Measurements from ENCODE around the gene HGS.

The HGS gene

DNA sequence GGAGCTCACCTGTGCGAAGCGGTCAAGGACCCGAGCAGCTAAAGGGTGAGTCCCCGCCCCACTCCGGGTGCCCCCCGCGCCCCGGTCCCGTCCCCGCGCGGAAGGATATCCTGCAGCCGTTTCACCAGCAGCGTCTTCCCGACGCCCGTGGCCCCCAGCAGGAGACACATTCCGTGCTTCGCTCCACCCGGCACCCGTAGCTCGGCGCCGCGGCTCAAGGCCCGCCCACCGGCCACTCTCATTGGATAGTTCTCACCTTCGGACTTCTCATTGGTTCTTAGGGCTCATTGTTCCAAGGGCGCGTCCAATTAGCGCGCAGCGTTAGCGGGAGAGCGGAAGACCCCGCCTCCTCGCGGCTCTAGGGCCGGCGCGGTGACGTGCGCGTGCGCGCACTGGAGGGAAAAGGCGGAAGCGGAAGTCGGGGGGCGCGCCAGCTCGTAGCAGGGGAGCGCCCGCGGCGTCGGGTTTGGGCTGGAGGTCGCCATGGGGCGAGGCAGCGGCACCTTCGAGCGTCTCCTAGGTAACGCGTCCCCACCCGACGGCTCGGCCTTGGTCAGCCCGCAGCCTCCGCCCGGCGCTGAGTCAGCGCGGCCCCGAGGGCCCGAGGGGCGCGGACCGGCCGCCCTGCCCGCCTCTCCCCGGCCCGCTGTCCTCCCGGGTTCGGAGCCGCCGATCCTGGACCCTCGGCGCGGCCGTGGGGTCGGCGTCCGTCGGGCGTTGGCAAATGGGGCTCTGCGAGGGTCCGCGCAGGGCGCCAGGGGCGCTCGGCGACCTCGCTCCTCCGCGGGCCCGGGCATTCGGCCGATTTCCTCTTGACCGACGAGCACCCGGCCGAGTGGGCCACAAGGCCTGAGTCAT is at the start of gene HGS, which contains the start of gene ARL16:
Gene HGS, plus strand, starts transcription at position 428 of the 858 bp plus-strand sequence. Its CDS starts 56 bp downstream, at position 484.
Gene ARL16, minus strand, starts transcription at position 214 of the 858 bp plus-strand sequence. Its CDS starts 44 bp downstream, at position 170.
- DNase-seq = peak; percentile 96 to 97

- DNase-seq = no peak
These were observed 48.4 kb upstream of the HGS start for GRCh38 chr17:81635431-81635830.

DNA sequence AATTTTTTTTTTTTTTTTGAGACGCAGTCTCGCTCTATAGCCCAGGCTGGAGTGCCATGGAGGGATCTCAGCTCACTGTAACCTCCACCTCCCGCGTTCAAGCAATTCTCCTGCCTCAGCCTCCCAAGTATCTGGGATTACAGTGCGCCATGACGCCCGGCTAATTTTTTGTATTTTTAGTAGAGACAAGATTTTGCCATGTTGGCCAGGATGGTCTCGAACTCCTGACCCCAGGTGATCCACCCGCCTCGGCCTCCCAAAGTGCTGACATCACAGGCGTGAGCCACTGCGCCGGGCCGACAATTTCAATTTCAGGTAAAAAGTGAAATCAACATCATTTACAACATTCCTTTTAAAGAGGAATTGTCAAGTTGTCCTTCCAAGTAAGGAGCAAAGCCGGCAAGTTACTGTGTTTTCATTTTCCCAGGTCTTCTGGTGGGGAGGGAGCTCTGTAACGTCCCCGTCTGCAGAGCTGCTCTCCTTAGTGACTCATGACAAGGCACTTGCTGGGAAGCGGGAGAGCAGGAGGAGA is 47.8 kb upstream of the HGS start:
- no peak for DNase-seq

DNA sequence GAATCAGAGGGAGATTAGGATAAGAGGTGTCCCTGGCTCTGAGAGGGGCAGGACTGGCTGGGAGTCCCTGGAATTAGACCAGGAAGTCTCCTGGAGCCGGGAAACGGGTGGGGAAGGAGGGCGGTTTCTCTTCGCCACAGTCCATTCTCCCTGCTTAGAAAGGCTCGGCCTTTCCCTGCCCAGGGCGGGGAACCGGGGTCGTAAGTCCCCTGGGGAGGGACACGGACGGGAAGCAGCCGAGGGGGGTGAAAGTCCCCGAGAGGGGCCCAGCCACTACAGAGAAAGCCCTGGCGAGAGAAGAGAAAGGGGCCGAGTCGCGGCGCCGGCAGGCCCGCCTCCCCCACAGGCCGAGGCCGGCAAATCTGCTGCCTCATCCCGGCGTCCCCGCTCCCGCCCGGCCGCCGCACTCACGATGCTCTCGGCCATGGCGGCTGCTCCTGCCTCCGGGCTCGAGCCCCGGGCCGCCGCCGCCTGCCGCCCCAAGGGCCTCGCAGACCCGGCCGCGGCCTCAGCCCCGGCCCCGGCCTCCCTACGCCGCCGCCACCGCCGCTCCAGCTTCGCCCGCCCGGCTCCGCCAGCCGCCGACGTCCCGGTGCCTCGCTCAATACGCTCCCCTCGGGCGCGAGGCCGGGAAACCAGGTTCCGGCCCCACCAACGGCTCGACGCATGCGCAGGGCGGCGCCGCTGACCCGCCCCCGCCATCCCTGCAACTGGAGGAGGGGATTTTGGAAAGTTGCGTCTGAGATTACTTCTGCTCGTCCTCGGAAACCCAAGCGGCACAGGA is 47.1 kb upstream of the HGS start, which contains the start of the genes NPLOC4 and TSPAN10:
Gene NPLOC4, minus strand, starts transcription at position 608 of the 784 bp plus-strand sequence. Its CDS starts 182 bp downstream, at position 426.
Gene TSPAN10, plus strand, starts transcription at position 692 of the 784 bp plus-strand sequence. CDS start 5,217 bp downstream, outside the sequence.
- peak; percentile 82 to 83 for DNase-seq

DNA sequence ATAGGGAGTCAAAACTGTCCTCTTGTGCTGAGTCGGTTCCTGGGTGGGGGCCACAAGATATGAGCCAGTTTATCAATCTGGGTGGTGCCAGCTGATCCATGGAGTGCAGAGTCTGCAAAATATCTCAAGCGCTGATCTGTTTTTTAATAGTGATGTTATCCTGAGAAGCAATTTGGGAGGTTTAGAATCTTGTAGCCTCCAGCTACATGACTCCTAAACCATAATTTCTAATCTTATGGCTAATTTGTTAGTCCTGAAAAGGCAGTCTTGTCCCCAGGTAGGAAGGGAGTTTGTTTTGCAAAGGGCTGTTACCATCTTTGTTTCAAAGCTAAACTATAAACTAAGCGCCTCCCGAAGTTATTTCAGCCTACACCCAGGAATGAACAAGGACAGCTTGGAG is 45.1 kb upstream of the HGS start:
- no peak for DNase-seq

GRCh38 chr17:81640011-81640410 is 43.8 kb upstream of the HGS start:
- DNase-seq = no peak

DNA sequence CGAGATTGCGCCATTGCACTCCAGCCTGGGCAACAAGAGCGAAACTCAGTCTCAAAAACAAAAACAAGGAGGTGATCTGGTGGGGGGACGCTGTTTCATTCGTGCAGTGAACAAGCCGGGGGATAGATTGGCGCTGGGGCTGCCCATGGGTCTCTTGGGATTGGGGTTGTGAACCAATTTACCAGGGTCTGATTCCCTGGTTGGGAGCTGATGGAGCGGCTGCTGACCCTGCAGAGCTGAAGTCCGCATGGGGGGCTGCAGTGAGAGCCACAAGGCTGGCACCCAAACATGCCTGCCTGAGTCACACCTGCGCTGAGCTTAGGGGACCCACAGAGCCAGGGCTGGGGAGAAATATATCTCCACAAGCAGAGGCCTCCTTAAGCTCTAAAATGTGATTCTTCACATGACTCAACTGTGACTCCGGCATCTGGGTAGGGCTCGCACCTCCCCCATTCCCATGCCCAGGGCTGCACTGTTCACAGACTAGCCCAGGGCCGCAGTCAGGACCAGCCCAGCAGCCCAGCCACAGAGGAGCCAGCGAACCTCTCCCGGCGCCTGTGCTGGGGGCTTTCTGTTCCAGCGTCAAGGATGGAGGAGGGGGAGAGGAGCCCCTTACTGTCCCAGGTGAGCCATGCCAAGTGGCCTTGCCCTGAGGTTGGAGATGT is 41.9 kb upstream of the HGS start:
- DNase-seq = no peak

DNA sequence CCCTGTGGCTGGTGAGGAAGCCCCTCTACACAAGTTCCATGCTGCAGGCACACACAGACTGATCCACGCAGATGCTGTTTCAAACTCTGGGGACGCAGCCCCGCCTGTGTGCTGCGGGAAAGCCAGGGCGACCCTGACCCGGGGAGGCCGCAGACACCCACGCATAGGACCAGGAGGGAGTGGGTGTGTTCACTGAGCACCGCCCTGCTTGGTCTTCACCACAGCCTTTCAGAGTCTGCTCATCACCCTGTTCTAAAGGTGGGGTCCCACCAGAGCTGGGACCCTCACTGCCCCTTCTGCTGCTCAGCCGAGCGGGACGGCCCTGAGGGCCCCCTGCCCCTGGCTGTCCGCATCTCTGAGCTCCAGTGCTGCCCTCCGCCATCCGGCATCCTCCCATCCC is 39.3 kb upstream of the HGS start:
- DNase-seq = no peak

DNA sequence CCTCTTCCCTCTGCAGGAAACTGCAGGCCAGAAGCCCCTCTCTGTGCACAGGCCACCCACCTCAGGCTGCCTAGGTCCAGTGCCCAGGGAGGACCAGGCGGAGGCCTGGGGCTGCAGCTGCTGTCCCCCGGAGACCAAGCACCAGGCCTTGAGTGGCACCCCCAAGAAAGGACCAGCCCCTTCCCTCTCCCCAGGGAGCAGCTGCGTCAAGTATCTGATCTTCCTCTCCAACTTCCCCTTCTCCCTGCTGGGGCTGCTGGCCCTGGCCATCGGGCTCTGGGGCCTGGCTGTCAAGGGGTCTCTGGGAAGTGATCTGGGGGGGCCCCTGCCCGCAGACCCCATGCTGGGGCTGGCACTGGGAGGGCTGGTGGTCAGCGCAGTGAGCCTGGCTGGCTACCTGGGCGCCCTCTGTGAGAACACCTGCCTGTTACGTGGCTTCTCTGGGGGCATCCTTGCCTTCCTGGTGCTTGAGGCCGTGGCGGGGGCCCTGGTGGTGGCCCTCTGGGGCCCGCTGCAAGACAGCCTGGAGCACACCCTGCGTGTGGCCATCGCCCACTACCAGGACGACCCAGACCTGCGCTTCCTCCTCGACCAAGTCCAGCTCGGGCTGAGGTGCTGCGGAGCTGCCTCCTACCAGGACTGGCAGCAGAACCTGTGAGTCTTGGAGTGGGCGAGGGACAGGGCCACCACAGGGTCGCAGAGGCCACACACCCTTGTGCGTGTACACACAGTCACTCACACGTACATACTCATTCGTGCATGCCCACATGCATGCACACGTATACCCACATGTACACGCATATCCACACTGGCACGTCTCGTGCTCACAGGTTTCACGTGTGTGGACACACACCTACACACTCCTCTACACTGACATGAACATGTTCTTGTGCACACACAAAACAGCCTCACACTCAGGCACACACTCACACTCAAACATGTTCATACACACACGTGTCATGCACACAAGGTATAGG is 38.5 kb upstream of the HGS start:
- no peak for DNase-seq

- no peak for DNase-seq
These were observed 36.8 kb upstream of the HGS start for GRCh38 chr17:81646869-81647600.

GRCh38 chr17:81647640-81648012 is 36.2 kb upstream of the HGS start:
- no peak for DNase-seq

GRCh38 chr17:81648013-81648706 is 35.7 kb upstream of the HGS start:
- no peak for DNase-seq

DNA sequence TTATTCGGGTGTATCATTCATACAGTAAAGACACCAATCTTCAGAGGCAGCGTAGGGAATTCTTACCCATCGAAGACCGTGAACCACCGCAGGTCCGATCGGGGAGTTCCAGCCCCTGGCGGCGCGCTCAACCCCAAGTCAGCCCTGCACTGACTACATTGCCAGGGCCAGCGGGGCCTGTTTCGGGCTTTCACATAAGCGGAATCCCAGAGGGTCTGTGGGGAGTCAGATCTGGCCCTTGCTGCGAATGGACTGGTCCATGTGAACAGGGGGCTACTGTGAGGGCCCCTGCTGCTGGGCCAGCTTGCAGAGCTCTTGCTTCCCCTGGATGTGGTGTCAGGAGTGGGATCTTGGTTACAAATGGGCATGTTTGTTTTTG is 35.1 kb upstream of the HGS start:
- DNase-seq = no peak

GRCh38 chr17:81650951-81651350 is 32.9 kb upstream of the HGS start:
- DNase-seq = no peak

DNA sequence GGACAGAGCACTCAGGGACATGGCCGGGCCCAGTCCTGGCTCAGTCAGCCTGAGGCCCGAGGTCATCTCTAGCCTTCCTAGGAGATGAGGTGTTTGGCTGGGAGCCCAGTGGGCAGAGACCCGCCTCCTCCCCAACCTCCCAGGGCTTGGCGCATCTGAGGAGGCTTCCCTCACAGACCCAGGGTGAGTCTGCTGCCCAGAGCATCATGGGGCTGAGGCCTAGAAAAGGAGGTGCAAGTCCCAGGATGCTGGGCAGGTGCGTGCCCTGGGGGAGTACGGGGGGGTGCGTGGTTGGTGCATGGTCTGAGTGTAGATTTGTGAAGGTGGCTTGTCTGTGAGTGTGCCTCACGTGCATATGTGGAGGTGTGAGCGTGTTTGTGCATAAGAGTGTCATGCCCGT is 32.1 kb upstream of the HGS start:
- no peak for DNase-seq

GRCh38 chr17:81652906-81653771 is 30.7 kb upstream of the HGS start:
- no peak for DNase-seq

DNA sequence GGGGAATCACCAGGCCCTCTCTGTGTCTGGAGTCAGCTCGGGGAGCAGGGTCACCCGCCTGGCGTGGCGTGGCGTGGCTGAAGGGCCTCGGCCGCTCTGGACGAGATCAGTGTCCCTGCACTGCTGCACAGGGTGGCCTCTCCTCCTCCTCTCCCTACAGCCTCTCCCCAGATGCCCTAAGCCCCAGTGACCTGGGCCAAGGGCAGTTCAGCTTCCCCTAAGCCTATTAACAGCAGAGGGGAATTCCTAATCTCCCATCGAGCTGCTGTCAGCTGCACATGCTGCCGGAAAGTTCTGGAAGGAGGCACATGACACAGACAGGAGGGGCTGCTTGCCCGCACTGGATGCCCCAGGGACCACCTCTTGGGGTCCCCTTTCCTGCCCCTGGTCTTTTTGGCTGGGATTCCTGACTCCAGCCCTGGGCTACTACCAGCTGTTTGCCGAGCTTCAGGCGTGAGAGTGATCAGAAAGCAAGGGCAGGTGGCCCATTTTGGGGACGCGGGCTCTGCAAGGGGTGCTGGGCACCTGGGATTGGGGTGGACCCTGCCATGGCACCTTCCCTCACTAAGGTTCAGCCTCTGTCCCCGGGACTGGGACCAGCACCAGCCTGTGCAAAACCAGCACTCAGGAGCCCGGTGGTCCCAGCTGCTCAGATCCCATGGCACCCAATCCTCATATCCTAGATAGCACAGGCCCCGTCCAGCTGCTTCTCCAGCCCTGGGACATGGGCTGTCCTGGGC is 28.3 kb upstream of the HGS start:
- no peak for DNase-seq

- DNase-seq = no peak
These were observed 27.6 kb upstream of the HGS start, which contains the start of gene PDE6G for GRCh38 chr17:81656118-81656743. Gene PDE6G (minus strand): TSS chr17:81656542. CDS start chr17:81653305, 3,237 bp downstream.

All from activated CD4-positive, alpha-beta T cell treated with anti-CD3 and anti-CD28 coated beads for 4 hours (primary cell).